ENCODE data around the gene DOK7.
A peak's percentile ranks its signal among the peaks of the same experiment; 100 is the strongest.

DOK7 gene

GRCh38 chr4:3429651-3430050 lies 33.5 kb upstream of the DOK7 start:
- DNase-seq: no peak

DNA sequence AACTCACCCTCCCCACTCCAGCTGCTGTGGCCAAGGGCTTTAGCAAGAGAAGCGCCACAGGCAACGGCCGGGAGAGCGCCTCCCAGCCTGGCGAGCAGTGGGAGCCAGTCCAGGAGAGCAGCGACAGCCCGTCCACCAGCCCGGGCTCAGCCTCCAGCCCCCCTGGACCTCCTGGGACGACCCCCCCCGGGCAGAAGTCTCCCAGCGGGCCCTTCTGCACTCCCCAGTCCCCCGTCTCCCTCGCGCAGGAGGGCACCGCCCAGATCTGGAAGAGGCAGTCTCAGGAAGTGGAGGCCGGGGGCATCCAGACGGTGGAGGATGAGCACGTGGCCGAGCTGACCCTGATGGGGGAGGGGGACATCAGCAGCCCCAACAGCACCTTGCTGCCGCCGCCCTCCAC lies 32.6 kb upstream of the DOK7 start:
- DNase-seq: no peak

DNA sequence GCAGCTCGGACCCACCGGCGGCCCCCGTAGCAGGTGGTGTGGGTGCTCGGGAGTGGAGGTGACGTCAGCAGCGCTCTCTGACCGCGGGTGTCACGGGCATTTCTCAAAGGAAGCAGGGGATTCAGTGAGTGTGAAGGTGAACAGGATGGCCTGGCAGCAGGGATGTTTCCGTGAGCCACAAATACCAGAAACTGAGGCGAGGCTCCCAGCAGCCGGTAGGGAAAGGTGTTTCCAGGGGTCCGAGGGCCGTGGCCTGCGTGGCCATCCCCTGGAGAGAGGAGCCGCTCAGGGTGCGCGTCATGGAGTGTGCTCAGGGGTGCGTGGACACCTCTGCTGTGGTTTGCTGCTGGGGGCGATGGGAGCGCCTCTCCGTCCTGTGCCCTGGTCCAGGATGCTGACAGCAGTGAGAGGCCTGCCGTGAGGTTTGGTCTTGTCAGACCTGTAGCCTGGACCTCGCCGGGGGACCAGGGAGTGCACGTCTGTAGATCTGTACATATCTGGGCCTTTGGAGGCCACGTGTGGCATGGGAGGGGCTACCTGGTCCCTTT lies 31.6 kb upstream of the DOK7 start:
- DNase-seq: no peak

DNA sequence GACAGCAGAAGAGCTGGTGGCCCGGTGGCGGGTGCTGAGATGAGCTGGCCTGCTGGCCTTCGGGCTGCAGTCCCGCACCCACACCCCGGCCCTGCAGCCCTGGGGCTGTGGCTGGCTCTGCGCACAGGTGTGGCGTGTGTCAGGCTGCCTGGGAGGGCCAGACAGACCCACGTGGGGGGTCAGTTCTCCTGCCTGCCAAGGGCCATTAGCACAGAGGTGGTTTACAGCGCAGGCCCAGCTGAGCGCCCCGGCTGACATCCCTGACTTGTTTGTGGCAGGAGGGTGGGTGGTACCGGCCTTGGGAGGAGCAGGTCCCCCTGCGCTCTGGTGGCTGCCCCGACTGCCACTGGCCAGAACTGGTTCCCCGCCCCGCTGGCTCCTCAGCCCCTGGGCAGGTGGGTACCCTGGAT lies 30.7 kb upstream of the DOK7 start:
- no peak for DNase-seq

- no peak for DNase-seq
Observed at GRCh38 chr4:3433138-3433869, 29.8 kb upstream of the DOK7 start.

GRCh38 chr4:3434881-3435685 lies 28.0 kb upstream of the DOK7 start:
- DNase-seq: no peak

DNA sequence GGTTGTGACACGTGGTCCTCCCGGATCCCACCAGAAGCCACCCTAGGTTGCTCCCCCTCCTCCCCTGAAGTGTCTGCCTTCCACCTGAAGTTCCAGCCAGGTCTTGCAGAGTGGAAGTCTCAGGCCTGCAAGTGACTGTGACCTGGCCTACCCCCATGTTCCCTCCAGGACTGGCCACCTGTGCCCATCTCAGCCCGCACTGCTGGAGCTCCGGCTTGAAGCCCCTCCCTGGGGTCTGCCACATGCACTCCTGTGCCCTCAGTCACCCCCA lies 27.5 kb upstream of the DOK7 start:
- no peak for DNase-seq

DNA sequence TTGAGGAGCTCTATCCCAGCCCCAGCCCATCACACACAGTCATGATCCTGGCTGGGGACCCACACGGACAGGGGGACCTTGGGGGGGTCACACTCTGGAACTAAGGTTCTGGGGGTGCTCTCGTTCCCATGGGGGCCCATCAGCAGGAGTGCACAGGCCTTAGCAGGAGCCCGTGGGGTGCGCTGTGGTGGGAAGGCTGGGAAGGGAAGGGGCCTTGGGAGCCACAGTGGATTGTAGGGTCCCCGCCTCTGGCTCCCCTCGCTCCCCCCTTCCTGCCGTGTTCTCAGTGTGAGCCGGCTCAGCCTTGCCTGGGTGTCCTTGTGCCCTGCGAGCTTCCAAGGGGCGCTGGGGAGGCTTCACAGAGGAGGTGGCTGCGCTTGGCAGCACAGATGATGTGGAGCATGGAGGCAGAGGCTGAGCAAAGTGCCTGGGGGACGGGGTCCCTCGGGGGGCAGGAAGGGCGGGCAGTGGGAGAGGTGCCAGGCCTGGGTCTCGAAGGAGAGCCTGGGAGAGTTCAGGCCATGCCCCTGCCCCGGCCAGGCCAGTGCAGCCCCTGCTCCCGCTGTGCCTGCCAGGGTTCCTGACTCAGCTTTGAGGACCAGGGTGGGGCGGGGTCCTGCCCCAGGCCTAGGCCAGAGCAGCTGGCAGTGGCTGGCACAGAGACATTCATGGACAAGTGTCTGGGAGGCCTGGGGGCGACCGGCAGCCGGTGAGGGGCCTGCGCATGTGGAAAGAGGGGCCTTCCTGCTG lies 26.9 kb upstream of the DOK7 start:
- DNase-seq: no peak

DNA sequence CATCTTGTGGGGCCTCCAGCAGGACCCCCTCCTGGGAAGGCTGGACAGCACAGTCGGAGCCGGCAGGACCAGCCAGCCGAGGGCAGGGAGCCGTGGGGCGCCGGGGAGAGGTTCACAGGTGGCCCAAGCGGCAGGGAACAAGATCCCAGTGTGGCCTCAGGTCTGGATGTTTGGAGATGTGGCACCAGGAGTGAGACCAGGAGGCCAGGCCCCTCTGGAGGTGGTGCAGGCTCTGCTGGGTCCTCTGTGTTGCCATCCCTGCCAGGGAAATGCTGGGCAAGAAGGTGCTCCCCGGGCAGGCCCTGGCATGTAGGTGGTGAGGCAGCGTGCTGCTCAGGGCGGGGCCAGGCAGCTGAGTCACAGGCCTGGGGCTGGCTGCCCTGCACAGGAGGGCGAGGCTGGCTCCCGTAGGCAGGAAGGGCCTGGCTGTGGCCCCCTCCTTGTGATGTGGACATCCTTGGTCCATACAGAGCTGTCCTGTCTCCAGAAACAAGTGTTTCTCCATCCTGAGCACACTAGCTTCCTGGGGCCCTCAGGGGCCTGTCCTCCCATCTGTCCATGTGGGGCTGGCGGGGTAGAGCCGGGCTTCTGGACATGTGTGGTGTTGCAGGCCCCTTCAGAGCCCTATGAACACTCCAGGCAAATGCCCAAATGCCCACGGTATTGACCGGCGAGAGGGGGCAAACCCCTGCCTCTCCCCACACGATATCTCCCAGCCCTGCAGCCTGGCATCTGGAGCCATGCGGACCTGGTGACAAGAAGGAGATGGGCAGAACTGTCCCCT lies 26.1 kb upstream of the DOK7 start:
- peak; percentile 80 for DNase-seq

- DNase-seq: no peak
Observed at GRCh38 chr4:3437582-3437936, 25.5 kb upstream of the DOK7 start.

GRCh38 chr4:3437998-3438846 lies 24.9 kb upstream of the DOK7 start:
- DNase-seq: no peak

DNA sequence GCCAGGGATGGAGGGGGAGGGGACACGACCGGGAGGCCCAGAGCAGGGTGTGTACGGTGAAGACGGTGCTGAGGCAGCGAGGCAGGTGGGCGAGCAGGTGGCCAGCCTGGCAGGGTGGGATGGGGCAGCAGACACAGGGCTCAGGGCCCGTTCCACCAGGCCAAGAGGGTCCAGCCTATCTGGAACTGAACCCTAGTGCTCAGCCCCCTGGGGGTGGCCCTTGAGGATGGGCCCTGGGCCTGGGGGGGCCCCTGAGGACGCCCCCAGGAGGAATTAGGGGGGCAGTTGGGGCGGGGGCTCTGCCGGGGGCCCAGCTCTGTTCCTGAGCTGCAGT lies 24.3 kb upstream of the DOK7 start:
- no peak for DNase-seq

- no peak for DNase-seq
Observed at GRCh38 chr4:3439391-3439790, 23.7 kb upstream of the DOK7 start.

- no peak for DNase-seq
Observed at GRCh38 chr4:3440011-3440410, 23.1 kb upstream of the DOK7 start.

DNA sequence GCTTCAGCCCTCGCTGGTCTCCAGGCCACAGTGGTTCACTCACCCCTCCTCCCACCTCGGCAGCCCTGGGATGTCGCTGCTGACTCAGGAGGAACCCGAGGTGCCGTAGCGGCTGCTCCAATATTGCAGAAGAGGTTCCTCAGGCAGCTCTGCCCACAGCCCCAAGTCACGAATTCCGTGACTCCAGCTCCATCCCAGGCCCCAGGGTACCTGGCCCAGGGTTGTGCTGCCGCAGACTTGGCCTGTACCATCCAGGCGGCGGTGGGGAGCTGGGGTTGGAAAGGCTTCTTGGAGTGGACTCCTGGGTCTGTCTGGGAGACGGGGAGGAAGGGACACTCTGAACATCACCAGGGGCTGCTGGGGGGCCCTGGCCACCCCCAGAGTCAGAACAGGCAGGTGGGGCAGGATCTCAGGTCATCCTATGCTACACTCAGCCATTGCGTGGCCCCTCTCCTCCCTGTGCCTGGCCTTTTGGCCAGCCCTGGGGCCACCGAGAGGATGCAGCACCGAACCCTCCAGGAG lies 22.1 kb upstream of the DOK7 start:
- DNase-seq: no peak

GRCh38 chr4:3441501-3442459 lies 21.3 kb upstream of the DOK7 start, which contains the start of gene HGFAC:
HGFAC (plus strand) TSS chr4:3441968; CDS start chr4:3442002, 34 bp downstream.
- DNase-seq: no peak

GRCh38 chr4:3442460-3442958 lies 20.6 kb upstream of the DOK7 start:
- no peak for DNase-seq

DNA sequence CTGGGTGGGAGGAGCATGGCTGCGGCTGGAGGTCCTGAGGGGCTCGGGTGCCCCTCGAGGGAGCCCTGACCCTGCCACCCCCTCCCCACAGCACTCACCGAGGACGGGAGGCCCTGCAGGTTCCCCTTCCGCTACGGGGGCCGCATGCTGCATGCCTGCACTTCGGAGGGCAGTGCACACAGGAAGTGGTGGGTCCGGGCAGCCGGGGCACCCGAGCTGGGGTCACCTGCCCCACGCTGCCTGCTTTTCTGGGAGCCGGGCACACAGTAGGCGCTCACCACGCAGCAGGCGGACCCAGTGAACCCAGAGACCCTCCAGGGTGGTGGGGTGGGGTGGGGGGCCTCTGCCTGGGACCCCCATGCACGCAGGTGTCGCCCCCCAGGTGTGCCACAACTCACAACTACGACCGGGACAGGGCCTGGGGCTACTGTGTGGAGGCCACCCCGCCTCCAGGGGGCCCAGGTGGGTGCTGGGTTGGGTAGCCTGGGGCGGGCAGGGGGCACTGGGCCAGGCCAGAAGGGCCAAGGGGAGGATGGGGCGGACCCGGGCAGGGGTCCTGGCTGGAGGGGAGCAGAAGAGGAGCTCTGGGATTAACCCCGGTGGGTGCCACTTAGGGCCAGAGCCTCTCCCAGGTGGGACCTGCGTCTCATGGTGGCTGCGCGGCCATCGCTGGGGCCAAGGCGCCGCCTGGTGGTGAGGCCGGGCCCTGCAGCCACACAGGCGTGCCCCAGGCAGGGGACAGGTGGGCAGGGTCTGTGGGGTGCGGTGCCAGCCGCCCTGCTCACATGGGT lies 20.0 kb upstream of the DOK7 start:
- DNase-seq: peak; percentile 48

GRCh38 chr4:3443750-3444309 lies 19.3 kb upstream of the DOK7 start:
- DNase-seq: no peak

Measured in COR-L47 (cell line).